GM12873 (cell line): ENCODE data around the gene P2RX3.

ENCODE experiments used
- CTCF ChIP-seq: IDR thresholded peaks from 2 replicates; pipeline ENCODE4 v1.5.1; 2012; ENCODE audit warnings: low read depth, mild to moderate bottlenecking, moderate library complexity, low read length, control low read depth; ENCODE audit not compliant: insufficient read depth; ENCODE audit errors: missing control alignments

Gene P2RX3

GRCh38 chr11:57405271-57405860 lies 67.2 kb downstream of the P2RX3 start:
- TF ChIP-seq CTCF, result no peak

DNA sequence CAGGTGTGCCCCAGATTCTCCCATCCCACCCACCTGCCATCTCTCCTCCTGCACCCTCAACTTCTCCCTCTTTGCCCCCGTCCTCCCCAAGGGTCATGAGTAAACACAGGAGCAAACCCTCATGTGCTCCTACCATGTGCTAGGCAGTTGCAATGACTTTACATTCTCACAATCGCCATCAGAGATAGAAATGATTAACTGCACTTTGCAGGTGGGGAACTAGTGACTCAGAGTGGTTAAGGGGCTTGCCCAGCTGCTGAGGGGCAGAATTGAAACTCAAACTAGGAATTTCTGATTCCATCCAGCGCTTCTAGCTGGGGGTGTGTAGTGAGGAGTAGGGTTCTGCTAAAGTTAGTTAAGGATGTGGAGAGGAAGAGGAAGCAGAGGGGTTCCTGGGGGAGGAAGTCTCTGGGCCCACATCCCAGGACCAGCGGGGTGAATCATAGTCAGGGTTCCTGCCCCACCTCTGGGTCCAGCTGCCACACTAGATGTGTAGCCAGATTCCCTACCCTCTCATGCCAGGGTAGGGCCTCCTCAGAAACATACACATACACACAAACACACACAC lies 68.3 kb downstream of the P2RX3 start:
- TF ChIP-seq CTCF, result no peak

GRCh38 chr11:57407010-57407920 lies 69.1 kb downstream of the P2RX3 start:
- TF ChIP-seq CTCF, result no peak

DNA sequence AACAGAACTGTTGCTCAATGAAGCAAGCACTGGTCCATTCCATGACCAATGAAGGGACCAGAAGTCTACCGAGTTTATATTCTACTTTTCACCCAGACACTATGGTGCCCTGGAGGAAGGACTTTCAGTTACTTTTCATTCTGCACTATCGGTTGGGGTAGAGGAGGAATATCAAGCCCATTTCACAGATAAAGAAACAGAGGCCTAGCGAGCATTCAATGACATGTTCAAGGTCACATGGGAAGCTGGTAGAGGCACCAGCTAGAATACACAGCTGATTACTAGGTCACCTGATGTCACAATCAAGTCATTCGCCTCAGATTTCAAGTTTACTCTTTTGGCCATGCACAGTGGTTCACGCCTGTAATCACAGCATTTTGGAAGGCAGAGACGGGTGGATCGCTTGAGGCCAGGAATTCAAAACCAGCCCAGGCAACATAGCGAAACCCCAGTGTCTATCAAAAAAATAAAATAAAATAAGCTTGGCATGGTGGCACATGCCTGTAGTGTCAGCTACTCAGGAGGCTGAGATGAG lies 69.9 kb downstream of the P2RX3 start:
- TF ChIP-seq CTCF, result no peak

DNA sequence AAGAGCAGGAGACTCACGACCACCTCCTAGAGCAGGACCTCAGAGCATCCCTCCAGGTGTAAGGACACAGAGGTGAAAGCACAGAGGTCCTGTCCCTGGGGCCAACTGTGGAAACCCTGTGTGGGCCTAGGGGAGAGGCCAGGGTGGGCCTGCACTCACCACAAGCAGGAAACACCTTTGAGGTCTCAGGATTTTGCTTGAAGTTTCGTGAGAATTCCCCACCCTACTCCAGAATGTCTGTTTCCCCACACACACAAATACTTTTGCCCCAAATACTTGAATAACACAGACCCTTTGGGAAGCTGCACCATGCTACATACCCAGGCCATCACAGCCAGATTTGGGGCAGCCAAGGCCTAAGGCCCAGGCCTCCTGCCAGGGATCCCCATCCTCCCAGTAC lies 70.6 kb downstream of the P2RX3 start:
- TF ChIP-seq CTCF, result no peak

- no peak for TF ChIP-seq CTCF
Observed at GRCh38 chr11:57409321-57410100, 71.4 kb downstream of the P2RX3 start.

DNA sequence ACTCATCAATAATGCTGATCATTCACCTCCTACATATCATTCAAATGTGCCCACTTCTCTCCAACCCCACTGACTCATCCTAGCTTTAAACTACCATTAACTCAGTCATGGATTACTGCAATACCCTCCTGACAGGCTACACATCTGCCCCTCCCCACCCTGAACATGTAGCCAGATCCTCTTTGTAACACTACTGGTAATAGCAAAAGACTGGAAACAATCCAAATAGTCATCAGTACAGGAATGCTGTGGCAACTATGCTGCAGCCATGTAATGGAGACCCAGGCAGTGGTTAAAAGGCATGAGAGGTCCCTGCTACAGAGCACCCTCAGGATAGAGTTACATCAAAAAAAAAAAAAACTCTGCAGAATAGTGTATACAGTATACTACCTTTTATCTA lies 72.1 kb downstream of the P2RX3 start:
- no peak for TF ChIP-seq CTCF
